NCI-H146 treated with DMSO at 0.1 percent for 48 hours (cell line): ENCODE measurements around the gene ACOT6.
A peak's percentile ranks its signal among the peaks of the same experiment; 100 is the strongest.
"Not testable (repeated sequence)": the region's sequence is repeated elsewhere in the genome, so short reads cannot be mapped to it uniquely, and the experiment has no call there.

ENCODE experiments used
- DNase-seq: peaks from one replicate; lab custom pipeline; 2025; ENCODE audit not compliant: unreplicated experiment; lab: John Stamatoyannopoulos, UW

The ACOT6 gene

DNA sequence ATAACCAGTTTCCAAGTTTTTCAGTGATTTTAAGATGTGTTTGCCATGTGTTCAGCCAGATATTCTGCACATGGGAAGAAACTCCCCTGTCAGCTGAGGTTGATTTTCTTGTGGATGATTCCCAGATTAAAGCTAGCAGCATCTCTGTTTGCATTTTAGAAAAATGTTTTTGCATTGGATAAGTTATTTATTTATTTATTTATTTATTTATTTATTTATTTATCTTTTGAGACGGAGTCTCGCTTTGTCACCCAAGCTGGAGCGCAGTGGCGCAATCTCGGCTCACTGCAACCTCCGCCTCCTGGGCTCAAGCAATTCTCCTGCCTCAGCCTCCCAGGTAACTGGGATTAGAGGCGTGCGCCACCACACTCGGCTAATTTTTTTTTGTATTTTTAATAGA is 17.8 kb upstream of the ACOT6 start:
- DNase-seq: no peak

DNA sequence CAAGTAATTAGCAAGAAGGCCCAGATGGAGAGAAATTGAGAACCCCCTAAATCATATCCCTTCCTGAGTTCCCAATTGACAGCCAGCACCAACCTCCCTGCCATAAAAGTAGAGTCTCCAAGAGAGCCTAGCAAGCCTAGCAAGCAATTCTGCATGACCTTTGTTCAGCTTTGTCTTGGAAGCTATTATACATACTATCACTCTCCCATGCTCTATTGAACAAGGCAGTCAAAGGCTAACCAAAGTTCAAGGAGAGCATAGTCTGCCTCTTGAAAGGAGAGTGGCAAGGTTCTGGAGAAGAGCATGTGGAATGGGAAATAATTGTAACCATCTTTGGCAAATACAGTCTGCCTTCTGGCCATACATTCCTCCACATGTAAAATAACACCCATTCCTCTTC is 12.8 kb upstream of the ACOT6 start:
- no peak for DNase-seq

GRCh38 chr14:73602994-73603393 is 9.3 kb upstream of the ACOT6 start:
- no peak for DNase-seq

DNA sequence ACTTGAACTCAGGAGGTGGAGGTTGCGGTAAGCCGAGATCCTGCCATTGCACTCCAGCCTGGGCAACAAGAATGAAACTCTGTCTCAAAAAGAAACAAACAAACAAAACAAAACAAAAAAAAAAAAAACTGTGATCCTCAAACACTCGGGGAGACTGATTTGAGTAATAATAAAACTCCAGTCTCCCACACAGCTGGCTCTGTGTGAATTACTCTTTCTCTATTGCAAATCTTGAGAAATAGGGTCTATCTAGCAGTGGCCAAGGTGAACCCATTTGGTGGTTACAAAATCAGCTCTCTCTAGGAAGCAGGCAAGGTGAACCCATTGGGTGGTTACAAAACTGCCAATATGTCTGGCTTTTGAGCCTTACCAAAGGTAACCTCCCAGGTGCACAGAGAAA is 6.0 kb upstream of the ACOT6 start:
- DNase-seq: no peak

DNA sequence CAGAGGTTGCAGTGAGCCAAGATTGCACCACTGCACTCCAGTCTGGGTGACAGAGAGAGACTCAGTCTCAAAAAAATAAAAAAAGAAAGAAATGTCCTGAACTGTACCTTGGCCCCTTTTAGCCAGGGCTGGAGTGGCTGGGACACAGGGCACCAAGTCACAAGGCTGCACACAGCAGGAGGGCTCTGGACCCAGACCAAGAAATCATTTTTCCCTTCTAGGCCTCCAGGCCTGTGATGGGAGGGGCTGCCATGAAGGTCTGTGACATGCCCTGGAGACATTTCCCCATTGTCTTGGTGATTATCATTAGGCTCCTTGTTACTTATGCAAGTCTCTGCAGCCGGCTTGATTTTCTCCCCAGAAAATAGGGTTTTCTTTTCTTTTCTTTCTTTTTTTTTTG is 5.1 kb upstream of the ACOT6 start:
- DNase-seq: no peak

DNA sequence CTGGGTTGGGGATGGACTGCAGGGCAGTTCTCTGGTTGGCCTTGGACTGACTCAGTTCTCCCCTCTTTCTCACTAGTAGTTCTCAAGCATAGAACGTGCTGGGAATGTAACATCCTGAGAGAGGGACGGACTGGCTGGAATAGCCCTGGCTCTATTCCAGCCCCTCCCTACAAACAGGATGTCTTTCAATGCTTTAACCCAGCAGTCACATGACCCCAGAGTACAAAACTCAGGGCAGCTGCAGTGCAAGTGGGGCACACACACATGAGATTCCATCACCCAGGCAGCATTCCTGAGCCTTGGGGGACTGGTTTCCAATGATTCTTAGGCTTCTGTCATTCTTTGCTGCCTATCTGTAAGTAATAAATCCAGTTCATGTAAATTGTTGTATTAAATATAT is 1.6 kb upstream of the ACOT6 start:
- no peak for DNase-seq

GRCh38 chr14:73613046-73613383 is 698 bp downstream of the ACOT6 start:
- DNase-seq: no peak

GRCh38 chr14:73613419-73613963 is 1.2 kb downstream of the ACOT6 start:
- DNase-seq: no peak

- peak; percentile 33 for DNase-seq
Measured at GRCh38 chr14:73616831-73617230, 4.5 kb downstream of the ACOT6 start.

GRCh38 chr14:73619524-73619923 is 7.2 kb downstream of the ACOT6 start:
- no peak for DNase-seq

- no peak for DNase-seq
Measured at GRCh38 chr14:73620268-73620667, 8.0 kb downstream of the ACOT6 start.

DNA sequence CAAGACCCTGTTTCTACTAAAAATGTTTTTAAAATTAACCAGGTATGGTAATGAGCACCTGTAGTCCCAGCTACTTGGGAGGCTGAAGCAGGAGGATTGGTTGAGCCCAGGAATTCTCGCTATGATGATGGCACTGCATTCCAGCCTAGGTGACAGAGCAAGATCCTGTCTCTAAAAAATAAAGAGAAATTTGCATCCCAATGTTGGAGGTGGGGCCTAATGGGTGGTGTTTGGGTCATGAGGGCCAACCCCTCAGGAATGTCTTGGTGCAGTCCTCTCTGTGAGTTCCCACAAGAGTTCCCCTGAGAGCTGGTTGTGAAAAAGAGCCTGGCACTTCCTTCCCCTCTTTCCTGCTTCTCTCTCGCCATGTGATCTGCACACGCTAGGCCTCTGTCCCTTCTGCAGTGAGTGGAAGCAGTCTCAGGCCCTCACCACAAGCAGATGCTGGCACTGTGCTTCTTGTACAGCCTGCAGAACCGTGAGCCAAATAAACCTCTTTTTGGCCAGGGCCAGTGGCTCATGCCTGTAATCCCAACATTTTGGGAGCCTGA is 11.3 kb downstream of the ACOT6 start:
- no peak for DNase-seq

DNA sequence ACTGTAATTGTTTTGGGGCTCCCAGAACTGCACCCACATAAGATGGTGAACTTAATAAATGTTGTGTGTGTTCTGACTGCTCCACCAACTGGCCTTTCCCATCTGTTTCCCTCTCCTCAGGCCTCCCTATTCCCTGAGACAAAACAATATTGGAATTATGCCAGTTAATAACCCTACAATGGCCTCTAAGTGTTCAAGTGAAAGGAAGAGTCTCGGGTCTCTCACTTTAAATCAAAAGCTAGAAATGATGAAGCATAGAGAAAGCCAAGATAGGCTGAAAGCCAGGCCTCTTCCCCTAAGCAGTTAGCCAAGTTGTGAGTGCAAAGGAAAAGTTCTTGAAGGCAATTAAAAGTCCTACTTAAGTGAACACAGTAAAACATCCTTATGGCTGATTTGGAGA is 13.4 kb downstream of the ACOT6 start:
- no peak for DNase-seq

- DNase-seq: no peak
Measured at GRCh38 chr14:73627151-73627558, 14.8 kb downstream of the ACOT6 start.

- no peak for DNase-seq
Measured at GRCh38 chr14:73630009-73630780, 17.9 kb downstream of the ACOT6 start.

DNA sequence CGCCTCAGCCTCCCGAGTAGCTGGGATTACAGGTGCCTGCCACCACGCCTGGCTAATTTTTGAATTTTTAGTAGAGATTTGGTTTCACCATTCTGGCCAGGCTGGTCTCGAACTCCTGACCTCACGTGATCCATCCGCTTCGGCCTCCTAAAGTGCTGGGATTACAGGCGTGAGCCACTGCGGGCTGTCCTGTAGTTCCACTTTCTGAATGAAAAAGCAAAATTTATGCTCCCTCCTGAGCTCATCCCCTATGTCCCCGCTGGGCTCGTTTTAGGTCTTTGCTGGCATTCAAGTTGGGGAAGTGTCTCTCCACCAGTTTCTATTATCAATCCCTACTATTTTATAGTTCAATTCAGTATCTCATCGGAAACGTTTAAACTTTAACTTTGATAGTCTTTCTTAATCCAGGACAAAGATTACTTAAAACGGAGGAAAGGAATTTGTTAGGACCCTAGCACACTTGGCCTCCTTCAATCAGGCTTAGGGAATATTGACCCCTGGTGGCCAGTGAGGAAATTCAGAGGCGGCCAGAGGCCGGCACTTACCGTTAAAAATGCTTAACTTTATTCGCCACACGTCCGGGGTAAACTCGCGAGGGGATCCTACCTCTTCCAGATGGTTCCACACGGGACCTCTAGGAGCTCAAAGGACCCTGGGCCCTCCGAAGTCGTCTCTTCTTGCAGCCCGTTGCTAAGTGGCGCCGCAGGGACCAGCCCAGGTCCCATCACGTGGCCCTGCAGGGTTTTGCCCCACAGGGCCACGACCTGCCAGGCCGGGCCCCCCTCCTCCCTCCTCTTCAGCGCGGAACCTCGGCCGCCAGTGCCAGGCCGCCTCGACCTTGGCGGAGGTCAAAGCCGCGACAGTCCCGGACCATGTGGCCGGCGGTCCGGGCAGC is 21.0 kb downstream of the ACOT6 start:
- DNase-seq: no peak

DNA sequence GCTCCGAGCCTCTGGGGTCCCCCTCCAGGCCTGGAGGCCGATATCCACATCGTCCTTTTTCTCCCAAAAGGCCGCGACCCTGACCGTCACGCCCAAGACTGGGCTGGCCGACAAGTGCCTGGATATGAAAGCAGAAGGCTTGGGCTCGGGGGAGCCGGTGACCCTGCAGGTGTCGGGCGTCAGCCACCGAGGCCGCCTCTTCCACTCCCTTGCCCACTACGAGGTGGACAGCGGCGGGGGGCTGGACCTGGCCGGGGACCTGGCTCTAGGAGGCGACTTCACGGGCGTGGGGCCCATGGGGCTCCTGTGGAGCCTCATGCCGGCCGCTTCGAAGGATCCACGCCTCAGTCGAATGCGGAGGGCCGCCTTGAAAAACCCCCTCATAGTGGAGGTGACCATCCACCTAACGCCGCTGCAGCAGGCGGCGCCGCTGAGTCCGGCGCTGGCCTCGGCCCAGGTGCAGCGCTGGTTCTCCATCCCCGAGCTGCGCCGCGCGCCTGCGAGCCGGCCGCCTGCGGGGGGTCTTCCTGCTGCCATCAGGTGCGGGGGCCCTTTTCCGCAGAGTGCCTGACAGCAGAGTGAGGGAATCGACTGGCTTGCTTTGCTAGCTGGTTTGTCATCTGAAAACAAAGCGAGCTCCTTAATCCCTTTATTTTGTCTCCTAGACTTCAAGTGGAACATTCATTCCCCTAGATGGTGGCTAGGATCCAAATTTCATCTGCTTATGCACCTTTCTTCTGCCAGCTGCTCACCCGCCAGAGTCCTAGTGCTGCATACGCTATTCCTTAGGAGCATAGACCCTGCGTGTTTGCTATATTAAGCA is 21.9 kb downstream of the ACOT6 start:
- peak; percentile 41 for DNase-seq

GRCh38 chr14:73636355-73636754 is 24.0 kb downstream of the ACOT6 start:
- DNase-seq: not testable (repeated sequence)

DNA sequence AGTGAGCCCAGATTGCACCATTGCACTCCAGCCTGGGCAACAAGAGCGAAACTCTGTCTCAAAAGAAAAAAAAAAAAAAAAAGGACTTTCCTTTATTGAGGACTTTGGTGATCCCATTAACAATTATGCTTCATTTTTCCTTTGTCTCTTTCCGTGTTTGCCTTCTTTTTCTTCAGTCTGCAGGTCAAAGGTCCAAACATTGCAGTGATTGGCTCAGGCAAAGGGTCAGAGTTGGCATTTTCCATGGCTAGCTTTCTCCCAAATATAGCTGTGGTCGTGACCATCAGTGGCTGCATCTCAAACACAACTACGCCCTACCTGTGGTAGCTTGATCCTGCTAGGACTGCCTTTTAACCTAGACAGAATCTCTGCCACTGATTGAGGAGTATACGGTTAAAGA is 25.5 kb downstream of the ACOT6 start:
- DNase-seq: no peak

GRCh38 chr14:73640796-73641365 is 28.6 kb downstream of the ACOT6 start:
- no peak for DNase-seq
